KMS-11 (cell line): ENCODE results near the gene PIK3CG.

Experiments
- H2AFZ ChIP-seq: fragments of 200-600 bp; sonication (generic); 2 replicates; pipeline ENCODE4 v1.6.1; 2016; ENCODE audit warnings: antibody characterized with exemption, mixed run types, low read depth
- H3K27ac ChIP-seq: fragments of 200-600 bp; sonication (generic); 2 replicates; pipeline ENCODE4 v1.6.1; 2016; ENCODE audit warnings: mild to moderate bottlenecking, mixed run types
- H3K27me3 ChIP-seq: fragments of 200-600 bp; sonication (generic); 2 replicates; pipeline ENCODE4 v1.6.1; 2017; ENCODE audit warnings: mild to moderate bottlenecking, low read depth, mixed run types, moderate library complexity; ENCODE audit not compliant: insufficient read depth
- H3K36me3 ChIP-seq: fragments of 200-600 bp; sonication (generic); 2 replicates; pipeline ENCODE4 v1.6.1; 2017; ENCODE audit warnings: mild to moderate bottlenecking, mixed run types; ENCODE audit not compliant: insufficient read depth
- H3K4me1 ChIP-seq: fragments of 200-600 bp; sonication (generic); 2 replicates; pipeline ENCODE4 v1.6.1; 2016; ENCODE audit warnings: mild to moderate bottlenecking, low read depth, mixed run types; ENCODE audit not compliant: poor library complexity, severe bottlenecking
- H3K4me2 ChIP-seq: fragments of 200-600 bp; sonication (generic); 2 replicates; pipeline ENCODE4 v1.7.0; 2016; ENCODE audit warnings: mild to moderate bottlenecking, mixed run types
- H3K4me3 ChIP-seq: fragments of 200-600 bp; sonication (generic); IDR thresholded peaks from 2 replicates; pipeline ENCODE4 v1.6.1; 2017; ENCODE audit warnings: low read depth, low read length, mixed read lengths; ENCODE audit not compliant: insufficient read depth
- H3K79me2 ChIP-seq: fragments of 200-600 bp; sonication (generic); 2 replicates; pipeline ENCODE4 v1.6.1; 2016; ENCODE audit warnings: low read depth, mixed run types; ENCODE audit not compliant: insufficient read depth
- H3K9ac ChIP-seq: fragments of 200-600 bp; sonication (generic); 2 replicates; pipeline ENCODE4 v1.6.1; 2016; ENCODE audit warnings: mild to moderate bottlenecking, mixed run types
- H4K20me1 ChIP-seq: fragments of 200-600 bp; sonication (generic); 2 replicates; pipeline ENCODE4 v1.6.1; 2016; ENCODE audit warnings: mild to moderate bottlenecking, mixed run types; ENCODE audit not compliant: insufficient read depth
- CTCF ChIP-seq: fragments of 200-600 bp; sonication (generic); conservative IDR thresholded peaks from 2 replicates; pipeline ENCODE4 v1.6.1; 2017; ENCODE audit warnings: low read depth, mild to moderate bottlenecking, antibody characterized with exemption, low read length, moderate library complexity, mixed read lengths

PIK3CG gene

GRCh38 chr7:106875508-106875907 is 10.4 kb downstream of the PIK3CG start:
- no peak overlapping the region for H3K27ac ChIP-seq
- peaks cover 44% of the 10 kb centered on the region for H3K4me1 ChIP-seq
- peaks cover 11% of the 10 kb centered on the region; the same call in 1 of the 2 replicates for H3K79me2 ChIP-seq
- no peak overlapping the region for H3K9ac ChIP-seq
- H4K20me1 ChIP-seq: no peaks in the 10 kb centered on the region
- no peak for TF ChIP-seq CTCF
- H2AFZ ChIP-seq: no peak overlapping the region
- H3K36me3 ChIP-seq: no peaks in the 10 kb centered on the region
- H3K4me2 ChIP-seq: no peak overlapping the region
- no peak overlapping the region for H3K4me3 ChIP-seq
- no peaks in the 10 kb centered on the region for H3K27me3 ChIP-seq

- no peak overlapping the region for H3K4me2 ChIP-seq
- no peaks in the 10 kb centered on the region for H3K36me3 ChIP-seq
- H3K4me3 ChIP-seq: no peak overlapping the region
- TF ChIP-seq CTCF: no peak
- H3K27me3 ChIP-seq: no peaks in the 10 kb centered on the region
- H3K79me2 ChIP-seq: no peaks in the 10 kb centered on the region
- H2AFZ ChIP-seq: no peak overlapping the region
- H3K27ac ChIP-seq: no peak overlapping the region
- no peak overlapping the region for H3K9ac ChIP-seq
- peaks cover 10% of the 10 kb centered on the region for H3K4me1 ChIP-seq
- H4K20me1 ChIP-seq: no peaks in the 10 kb centered on the region
Observed at GRCh38 chr7:106878748-106879439, 13.8 kb downstream of the PIK3CG start.

GRCh38 chr7:106881984-106882383 is 16.9 kb downstream of the PIK3CG start:
- Histone ChIP-seq H3K9ac (no peak overlapping the region), H3K4me1 (peaks cover 15% of the 10 kb centered on the region), H4K20me1 (no peaks in the 10 kb centered on the region), H3K27ac (no peak overlapping the region), H3K27me3 (no peaks in the 10 kb centered on the region), H3K79me2 (no peaks in the 10 kb centered on the region), H3K36me3 (no peaks in the 10 kb centered on the region), H3K4me2 (no peak overlapping the region), H2AFZ (no peak overlapping the region), H3K4me3 (no peak overlapping the region)
- TF ChIP-seq CTCF: no peak

- H3K27ac ChIP-seq: no peak overlapping the region
- H3K4me3 ChIP-seq: no peak overlapping the region
- H4K20me1 ChIP-seq: no peaks in the 10 kb centered on the region
- no peak for TF ChIP-seq CTCF
- H3K79me2 ChIP-seq: no peaks in the 10 kb centered on the region
- H3K4me2 ChIP-seq: no peak overlapping the region
- no peaks in the 10 kb centered on the region for H3K27me3 ChIP-seq
- H2AFZ ChIP-seq: no peak overlapping the region
- H3K36me3 ChIP-seq: no peaks in the 10 kb centered on the region
- peaks cover 31% of the 10 kb centered on the region for H3K4me1 ChIP-seq
- H3K9ac ChIP-seq: no peak overlapping the region
Observed at GRCh38 chr7:106883456-106884026, 18.5 kb downstream of the PIK3CG start.
